Activated B cell treated with CpG ODN at 0.5 μM for 24 hours (primary cell): Measurements from ENCODE around the gene KCNK6. TPM values are rescaled to one million over a fixed set of nuclear protein-coding genes. Genes with fewer than 3 reads are reported as not detected.

Experiments
- ATAC-seq: fragments of 200-7000 bp; cut with Tn5 transposase; one replicate; pipeline ENCODE4 v1.10.0; 2021; ENCODE audit warnings: low read depth, mild to moderate bottlenecking, moderate library complexity
- CTCF ChIA-PET: fragments of 350-600 bp; sonication (Branson Sonifier 250); formaldehyde crosslinking; loops from one replicate; lab custom pipeline; 2021; ENCODE audit warnings: antibody characterized with exemption; lab: Charles Lee
- POLR2A ChIA-PET: fragments of 350-600 bp; sonication (Branson Sonifier 250); formaldehyde crosslinking; loops from one replicate; lab custom pipeline; 2021; ENCODE audit warnings: antibody characterized with exemption; lab: Charles Lee
- DNase-seq: peaks from one replicate; pipeline ENCODE4 v3.0.0; 2022
- H3K27ac Mint-ChIP-seq: one replicate; pipeline ENCODE4 v1.8.0; 2020; ENCODE audit warnings: mixed read lengths
- H3K27me3 Mint-ChIP-seq: one replicate; pipeline ENCODE4 v1.8.0; 2021; ENCODE audit warnings: mixed read lengths
- H3K36me3 Mint-ChIP-seq: one replicate; pipeline ENCODE4 v1.8.0; 2021; ENCODE audit warnings: low read depth, mixed read lengths
- H3K4me1 Mint-ChIP-seq: one replicate; pipeline ENCODE4 v1.8.0; 2021; ENCODE audit warnings: mixed read lengths
- H3K4me3 Mint-ChIP-seq: one replicate; pipeline ENCODE4 v1.8.0; 2020; ENCODE audit warnings: mild to moderate bottlenecking, mixed read lengths
- H3K9me3 Mint-ChIP-seq: one replicate; pipeline ENCODE4 v1.8.0; 2020; ENCODE audit warnings: mixed read lengths
- CTCF ChIP-seq: fragments of 200-600 bp; IDR thresholded peaks from one replicate; pipeline ENCODE4 v1.8.0; 2022; ENCODE audit warnings: antibody characterized with exemption, mild to moderate bottlenecking
- intact Hi-C: fragments of 100-400 bp; cut with micrococcal nuclease; formaldehyde crosslinking; loops from one replicate; pipeline ENCODE4 v1.15.1; 2024
- total RNA-seq: library from RNA; stranded (reverse); gene quantifications from 2 replicates; pipeline ENCODE4 v1.2.3, GENCODE V29; 2022

Gene KCNK6
- total RNA-seq, 1 donor from 2014 or later = 4.7 TPM

DNA sequence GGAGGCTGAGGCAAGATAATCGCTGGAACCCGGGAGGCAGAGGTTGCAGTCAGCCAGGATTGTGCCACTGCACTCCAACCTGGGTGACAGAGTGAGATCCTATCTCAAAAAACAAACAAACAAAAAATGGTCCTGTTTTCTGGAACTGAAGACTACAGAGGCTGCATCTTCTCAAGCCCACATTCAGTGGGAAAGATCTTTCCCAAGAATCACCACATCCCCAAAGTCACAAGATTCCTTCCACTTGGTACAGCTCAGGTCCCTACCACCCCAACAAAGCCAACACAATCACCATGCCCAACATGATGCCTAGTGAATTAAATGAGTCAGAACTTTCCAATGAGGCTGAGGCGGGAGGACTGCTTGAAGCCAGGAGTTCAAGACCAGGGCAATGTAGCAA is 31.2 kb downstream of the KCNK6 start:
- peaks cover 6% of the 10 kb centered on the region for H3K27me3 Mint-ChIP-seq
- H3K4me3 Mint-ChIP-seq = no peak overlapping the region
- CTCF ChIA-PET = no interaction called here
- no peak overlapping the region for H3K27ac Mint-ChIP-seq
- H3K36me3 Mint-ChIP-seq = no peaks in the 10 kb centered on the region
- no peaks in the 10 kb centered on the region for H3K9me3 Mint-ChIP-seq
- DNase-seq (no peak), ATAC-seq (no peak)
- H3K4me1 Mint-ChIP-seq = no peaks in the 10 kb centered on the region
- intact Hi-C loops = no loop called here
- POLR2A ChIA-PET = interaction anchor here (0.7 to 2.2 kb wide), 2 partner anchors 9 to 24 kb away, joined by 3 to 7 read pairs; partner anchors contain the start of gene PSMD8
- no peak for TF ChIP-seq CTCF

- intact Hi-C loops = no loop called here
- no peak for ATAC-seq
- no peak overlapping the region for H3K4me3 Mint-ChIP-seq
- DNase-seq = no peak
- H3K4me1 Mint-ChIP-seq = no peaks in the 10 kb centered on the region
- ChIA-PET CTCF (no interaction called here), POLR2A (interaction anchor here (0.7 to 2.2 kb wide), 2 partner anchors 8 to 441 kb away, joined by 4 to 7 read pairs; no protein-coding TSS in a partner anchor)
- no peak overlapping the region for H3K27ac Mint-ChIP-seq
- no peaks in the 10 kb centered on the region for H3K9me3 Mint-ChIP-seq
- TF ChIP-seq CTCF = no peak
- H3K36me3 Mint-ChIP-seq = no peaks in the 10 kb centered on the region
- peaks cover 6% of the 10 kb centered on the region for H3K27me3 Mint-ChIP-seq
Observed at GRCh38 chr19:38351865-38352395, 32.3 kb downstream of the KCNK6 start.

DNA sequence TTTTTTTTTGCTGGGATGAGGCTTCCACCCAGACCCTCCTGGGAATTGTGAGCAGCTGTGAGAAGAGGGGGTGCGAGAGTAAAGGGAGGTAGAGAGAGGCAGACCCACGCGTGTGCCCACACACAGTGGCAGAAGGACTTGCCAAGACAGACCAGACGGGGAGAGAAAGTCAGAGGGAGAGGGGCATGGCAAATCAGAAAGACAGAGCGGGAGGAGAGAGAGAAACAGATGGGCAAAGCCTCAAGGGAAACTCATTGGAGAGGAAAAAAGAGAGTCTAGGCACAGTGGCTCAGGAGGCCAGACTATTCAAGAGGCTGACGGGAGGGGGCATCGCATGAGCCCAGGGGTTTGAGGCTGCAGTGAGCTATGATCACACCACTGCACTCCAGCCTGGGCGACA is 33.0 kb downstream of the KCNK6 start:
- intact Hi-C loops = no loop called here
- Mint-ChIP-seq H3K27me3 (peaks cover 6% of the 10 kb centered on the region), H3K36me3 (no peaks in the 10 kb centered on the region), H3K9me3 (no peaks in the 10 kb centered on the region), H3K27ac (no peak overlapping the region), H3K4me3 (no peak overlapping the region), H3K4me1 (no peaks in the 10 kb centered on the region)
- ATAC-seq (no peak), DNase-seq (no peak)
- POLR2A ChIA-PET = no interaction called here
- CTCF ChIA-PET = interaction anchor here (0.6 kb wide), 1 partner anchor 25 kb away, joined by 4 read pairs; no protein-coding TSS in a partner anchor
- TF ChIP-seq CTCF = no peak

GRCh38 chr19:38355728-38356725 is 36.4 kb downstream of the KCNK6 start:
- Mint-ChIP-seq H3K36me3 (no peaks in the 10 kb centered on the region), H3K27me3 (peaks cover 10% of the 10 kb centered on the region), H3K4me3 (no peak overlapping the region), H3K27ac (no peak overlapping the region), H3K4me1 (peaks cover 4% of the 10 kb centered on the region), H3K9me3 (no peaks in the 10 kb centered on the region)
- no peak for TF ChIP-seq CTCF
- DNase-seq = no peak
- ChIA-PET POLR2A (interaction anchor here (1.3 to 2.0 kb wide), 2 partner anchors 18 kb away, joined by 3 to 4 read pairs; partner anchors contain the start of gene PSMD8), CTCF (no interaction called here)
- no peak for ATAC-seq
- intact Hi-C loops = no loop called here

DNA sequence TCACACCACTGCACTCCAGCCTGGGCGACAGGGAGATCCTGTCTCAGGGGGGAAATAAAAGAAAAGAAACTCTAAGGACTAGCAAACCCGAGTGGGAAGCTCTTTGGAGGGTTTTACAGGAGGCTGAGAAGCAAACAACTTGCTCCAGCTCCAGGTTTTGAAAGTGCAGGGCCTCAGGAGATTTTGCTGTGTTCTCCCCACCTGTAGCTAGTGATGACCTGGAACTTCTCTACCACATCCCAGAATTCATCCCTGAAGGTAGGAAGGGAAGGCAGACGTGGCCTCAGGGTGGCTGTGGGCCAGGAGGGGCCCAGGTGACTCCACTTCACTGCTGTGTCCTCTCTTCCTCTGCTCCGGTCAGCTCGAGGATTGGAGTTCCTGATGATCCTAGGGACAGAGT is 38.4 kb downstream of the KCNK6 start:
- peaks cover 11% of the 10 kb centered on the region for H3K27me3 Mint-ChIP-seq

More for the DNA sequence above, 38.4 kb downstream of the KCNK6 start:
- H3K9me3 Mint-ChIP-seq = no peaks in the 10 kb centered on the region
- H3K36me3 Mint-ChIP-seq = no peaks in the 10 kb centered on the region
- no peak for TF ChIP-seq CTCF
- no peak overlapping the region for H3K4me3 Mint-ChIP-seq
- H3K4me1 Mint-ChIP-seq = peaks cover 18% of the 10 kb centered on the region
- CTCF ChIA-PET = no interaction called here
- POLR2A ChIA-PET = interaction anchor here (0.9 to 2.0 kb wide), 2 partner anchors 16 to 114 kb away, joined by 4 read pairs; partner anchors contain the start of gene PSMD8
- no peak for DNase-seq
- ATAC-seq = no peak
- H3K27ac Mint-ChIP-seq = no peak overlapping the region
- intact Hi-C loops = no loop called here
